GM12878 (cell line): Measurements from ENCODE around the gene KIAA0930. TPM values are rescaled to one million over a fixed set of nuclear protein-coding genes. Genes with fewer than 3 reads are reported as not detected.

Experiments used
- ATAC-seq: fragments of 200-7000 bp; cut with Tn5 transposase; 3 replicates; pipeline ENCODE4 v1.9.1; 2020; ENCODE audit warnings: mild to moderate bottlenecking, moderate library complexity
- BruUV-seq: library from RNA; stranded (reverse); fragments of 400-500 nt; replicated peaks from 2 replicates; lab custom pipeline; 2021; lab: Mats Ljungman, UMichigan
- CTCF ChIA-PET: fragments of 300-600 bp; sonication (Branson Sonifier 250); formaldehyde crosslinking; extraction: SDS; loops from one replicate; lab custom pipeline; 2021; ENCODE audit warnings: inconsistent platforms; lab: Yijun Ruan, JAX
- POLR2A ChIA-PET: fragments of 350-600 bp; formaldehyde crosslinking; extraction: SDS; loops from one replicate; lab custom pipeline; 2021; ENCODE audit warnings: inconsistent platforms; lab: Charles Lee
- RAD21 ChIA-PET: fragments of 300-600 bp; sonication (Branson Sonifier 250); formaldehyde crosslinking; loops from one replicate; lab custom pipeline; 2023; ENCODE audit warnings: antibody characterized with exemption; ENCODE audit not compliant: unreplicated experiment; lab: Charles Lee
- SMC1A ChIA-PET: fragments of 300-600 bp; sonication (Branson Sonifier 250); formaldehyde crosslinking; loops from one replicate; lab custom pipeline; 2023; ENCODE audit not compliant: unreplicated experiment, uncharacterized antibody; lab: Charles Lee
- DNase-seq: peaks from one replicate; pipeline ENCODE4 v3.0.0-alpha.2; 2011; ENCODE audit warnings: low read depth, low spot score
- FAIRE-seq: peaks from 3 replicates; lab custom pipeline; 2011; peaks lifted over from hg19 to GRCh38; lab: Jason Lieb, UNC
- H2AFZ ChIP-seq: 2 replicates; pipeline ENCODE4 v1.6.0; 2011; ENCODE audit warnings: low read depth, low read length, control low read depth; ENCODE audit not compliant: control insufficient read depth
- H3K27ac ChIP-seq: 2 replicates; pipeline ENCODE4 v1.5.1; 2011; ENCODE audit warnings: control low read depth; ENCODE audit not compliant: control insufficient read depth, insufficient read depth
- H3K27me3 ChIP-seq, 2 experiments: replicated peaks in 1 of 2; 2 replicates each; pipeline versions ENCODE4 v1.6.0 to v1.6.1; 2011; ENCODE audit warnings: low read length in 1 of 2; ENCODE audit not compliant: control insufficient read depth in 2 of 2, insufficient read depth in 2 of 2
- H3K36me3 ChIP-seq, 2 experiments: 2 replicates each; pipeline ENCODE4 v1.5.1; 2011; ENCODE audit warnings: low read length in 1 of 2; ENCODE audit not compliant: control insufficient read depth in 2 of 2, insufficient read depth in 2 of 2
- H3K4me1 ChIP-seq: 2 replicates; pipeline ENCODE4 v1.6.1; 2011; ENCODE audit warnings: mild to moderate bottlenecking, low read length, moderate library complexity, mixed read lengths; ENCODE audit not compliant: control insufficient read depth, insufficient read depth
- H3K4me2 ChIP-seq: 2 replicates; pipeline ENCODE4 v1.6.0; 2011; ENCODE audit warnings: control low read depth; ENCODE audit not compliant: control insufficient read depth, insufficient read depth
- H3K4me3 ChIP-seq: fragments of 200-600 bp; sonication (generic); 2 replicates; pipeline ENCODE4 v1.5.1; 2016
- H3K79me2 ChIP-seq: 2 replicates; pipeline ENCODE4 v1.6.0; 2011; ENCODE audit warnings: low read length; ENCODE audit not compliant: control insufficient read depth, insufficient read depth
- H3K9ac ChIP-seq: 2 replicates; pipeline ENCODE4 v1.8.0; 2011; ENCODE audit warnings: low read length, control low read depth, mixed read lengths; ENCODE audit not compliant: control insufficient read depth, insufficient read depth
- H3K9me3 ChIP-seq: replicated peaks from 3 replicates; pipeline ENCODE4 v1.5.1; 2011; ENCODE audit warnings: mild to moderate bottlenecking, low read length; ENCODE audit not compliant: control insufficient read depth, insufficient read depth
- H4K20me1 ChIP-seq: 2 replicates; pipeline ENCODE4 v1.6.0; 2011; ENCODE audit not compliant: control insufficient read depth, insufficient read depth
- ATF3 ChIP-seq: IDR thresholded peaks from 2 replicates; pipeline ENCODE4 v1.6.1; 2011; ENCODE audit warnings: low read depth, mild to moderate bottlenecking, low read length, moderate library complexity, borderline replicate concordance; ENCODE audit errors: extremely low read depth
- BRCA1 ChIP-seq: IDR thresholded peaks from 2 replicates; pipeline ENCODE4 v1.6.1; 2011; ENCODE audit warnings: low read depth, low read length, improper control_type of control experiment
- CBFB ChIP-seq: IDR thresholded peaks from 2 replicates; pipeline ENCODE4 v1.6.1; 2016; ENCODE audit warnings: antibody characterized with exemption, low read depth
- DPF2 ChIP-seq: fragments of 450-650 bp; IDR thresholded peaks from 2 replicates; pipeline ENCODE4 v1.6.1; 2017; ENCODE audit warnings: mild to moderate bottlenecking
- EGR1 ChIP-seq, 2 experiments: IDR thresholded peaks; 1 replicate in 1 of 2; 2 replicates in 1 of 2; pipeline ENCODE4 v1.6.1; 2011 to 2012; ENCODE audit warnings: low read depth in 2 of 2, low read length in 2 of 2, borderline replicate concordance in 1 of 2, mild to moderate bottlenecking in 1 of 2, moderate library complexity in 1 of 2
- ESRRA ChIP-seq: IDR thresholded peaks from 2 replicates; pipeline ENCODE4 v1.6.1; 2012; ENCODE audit warnings: mild to moderate bottlenecking, low read length, improper control_type of control experiment
- GATAD2B ChIP-seq: fragments of 450-650 bp; conservative IDR thresholded peaks from 2 replicates; pipeline ENCODE4 v1.6.1; 2017; ENCODE audit warnings: low read depth, mild to moderate bottlenecking, moderate library complexity
- HCFC1 ChIP-seq: fragments of 150-350 bp; IDR thresholded peaks from 2 replicates; pipeline ENCODE4 v1.6.1; 2014; ENCODE audit warnings: low read length
- HDGF ChIP-seq: fragments of 450-650 bp; IDR thresholded peaks from 2 replicates; pipeline ENCODE4 v1.6.1; 2016; ENCODE audit warnings: antibody characterized with exemption
- IKZF1 ChIP-seq: fragments of 450-650 bp; conservative IDR thresholded peaks from 2 replicates; pipeline ENCODE4 v1.6.1; 2017; ENCODE audit warnings: antibody characterized with exemption, mild to moderate bottlenecking
- IRF3 ChIP-seq: fragments of 450-650 bp; IDR thresholded peaks from 2 replicates; pipeline ENCODE4 v1.6.1; 2014; ENCODE audit warnings: mild to moderate bottlenecking
- KLF5 ChIP-seq: fragments of 450-650 bp; IDR thresholded peaks from 2 replicates; pipeline ENCODE4 v1.6.1; 2014; ENCODE audit warnings: mild to moderate bottlenecking; ENCODE audit not compliant: partially characterized antibody
- STAT3 ChIP-seq: IDR thresholded peaks from 2 replicates; pipeline ENCODE4 v1.6.1; 2011; ENCODE audit warnings: low read depth, low read length, improper control_type of control experiment
- SUZ12 ChIP-seq: fragments of 200-600 bp; sonication (generic); IDR thresholded peaks from one replicate; pipeline ENCODE4 v1.6.1; 2018; ENCODE audit warnings: antibody characterized with exemption, mild to moderate bottlenecking; ENCODE audit not compliant: unreplicated experiment
- TCF12 ChIP-seq: IDR thresholded peaks from 2 replicates; pipeline ENCODE4 v1.6.1; 2011; ENCODE audit warnings: low read depth, mild to moderate bottlenecking, low read length
- TCF7 ChIP-seq: IDR thresholded peaks from 2 replicates; pipeline ENCODE4 v1.6.1; 2014; ENCODE audit warnings: antibody characterized with exemption, borderline replicate concordance
- WGBS: methylation state at CpG from one replicate; pipeline ENCODE4 v1.1.6; 2016; ENCODE audit warnings: low lambda C conversion rate; ENCODE audit not compliant: insufficient replicate concordance, insufficient coverage; ENCODE audit errors: missing lambda C conversion rate; 5-methylcytosine and 5-hydroxymethylcytosine counted together
- in situ Hi-C: fragments of 300-500 bp; cut with MboI; formaldehyde crosslinking; loops from 9 replicates; pipeline ENCODE4 v1.14.3; 2018; ENCODE audit warnings: mixed read lengths
- intact Hi-C: fragments of 100-400 bp; cut with micrococcal nuclease; formaldehyde crosslinking; loops from one replicate; pipeline ENCODE4 v1.14.2; 2022; ENCODE audit not compliant: unreplicated experiment
- polyA plus RNA-seq, 11 experiments: library from polyadenylated mRNA; depleted of rRNA in 4 of 11; unstranded in 6 of 11; stranded (reverse) in 5 of 11; fragments of >200 nt; fragmentation: Nextera tagmentation in 4 of 11; fragmentation: Illumina TruSeq in 1 of 11; extraction: Ambion mirVana in 4 of 11; extraction: Trizol in 1 of 11; gene quantifications; 1 replicate in 1 of 11; 2 replicates in 10 of 11; pipeline versions ENCODE4 v1.2.1 to v1.2.3, GENCODE V29; 2011 to 2016; ENCODE audit warnings: inconsistent platforms in 2 of 11, missing spikeins in 2 of 11, low read depth in 1 of 11
- total RNA-seq, 4 experiments: library from RNA; depleted of rRNA in 3 of 4; stranded (reverse); fragments of >200 nt in 3 of 4; fragmentation: Illumina TruSeq in 1 of 4; extraction: Trizol in 1 of 4; gene quantifications; 2 replicates each; pipeline versions ENCODE4 v1.2.1 to v1.2.3, GENCODE V29; 2013 to 2021
- TF ChIP-seq, protein P1 (sequence below): fragments of 450-650 bp; IDR thresholded peaks from 2 replicates; pipeline ENCODE4 v1.6.1; 2016; ENCODE audit warnings: mild to moderate bottlenecking
- TF ChIP-seq, protein P2 (sequence below): fragments of 450-650 bp; IDR thresholded peaks from 2 replicates; pipeline ENCODE4 v1.6.1; 2018; ENCODE audit warnings: mild to moderate bottlenecking, low read depth, moderate library complexity; ENCODE audit not compliant: partially characterized antibody

The KIAA0930 gene
- total and polyA plus RNA-seq, 10 of the 15 experiments (the other 5 are each of a cell fraction or from before 2014, with no cell fraction given): 3.6 to 125 (median 46.3) TPM

DNA sequence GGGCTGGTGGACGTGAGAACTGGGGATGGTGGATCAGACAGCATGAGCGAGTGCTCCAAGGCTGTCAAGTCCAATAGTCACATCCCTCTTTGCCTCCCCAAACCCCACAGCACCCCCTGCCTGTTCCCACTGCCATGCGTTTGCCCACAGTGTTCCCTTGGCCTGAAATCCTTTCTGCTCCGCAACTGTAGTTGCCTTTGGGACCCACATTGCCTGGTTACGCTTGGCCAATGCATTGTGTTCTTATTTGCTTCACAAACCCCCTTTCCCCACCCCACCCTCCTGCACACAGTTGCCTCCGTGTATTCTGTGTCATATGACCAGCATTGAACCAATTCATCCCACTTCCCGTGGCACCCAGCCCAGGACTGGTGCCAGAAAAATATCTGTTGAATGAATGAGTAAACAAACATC is 2.1 kb upstream of the KIAA0930 start (continued):
- TF ChIP-seq DPF2 (no peak), HCFC1 (no peak)

- Histone ChIP-seq H2AFZ (no peak overlapping the region), H3K9me3 (no peaks in the 10 kb centered on the region), H3K79me2 (peaks cover 50% of the 10 kb centered on the region), H3K4me1 (peaks cover 48% of the 10 kb centered on the region), H3K27me3 (no peaks in the 10 kb centered on the region), H4K20me1 (no peaks in the 10 kb centered on the region), H3K4me2 (peak overlapping the region; percentile 88), H3K27ac (peak overlapping the region; percentile 64), H3K4me3 (peak overlapping the region; percentile 88), H3K9ac (peak overlapping the region; percentile 73), H3K36me3 (peaks cover 0 to 2% of the 10 kb centered on the region in 2 experiments; a peak in 1 of 4 replicates)
- POLR2A ChIA-PET: no interaction called here
- in situ Hi-C loops: no loop called here
- ATAC-seq: peak; percentile 47
- SMC1A ChIA-PET: no interaction called here
- CTCF ChIA-PET: no interaction called here
- no peak for FAIRE-seq
- no TSS peak for BruUV-seq
- WGBS: under 1% methylated on average over 22 of the region's 73 CpGs
- intact Hi-C loops: no loop called here
- RAD21 ChIA-PET: interaction anchor here (1.6 kb wide), 1 partner anchor 8 kb away, joined by 3 read pairs; no protein-coding TSS in a partner anchor
- DNase-seq: no peak
- TF ChIP-seq EGR1 (IDR thresholded peaks at IDR 0.05; ENCODE audit: borderline replicate concordance in 1 of 2, low read depth in 2 of 2, low read length in 2 of 2) (0 out of 3 replicates have a peak, but pooled peaks of 1 of the 2 experiments have one; percentile 26), IKZF1 (peak; percentile 25; the same call in 1 of the 2 replicates), TCF7 (no peak), STAT3 (no peak), IRF3 (no peak), KLF5 (no peak), ESRRA (no peak), GATAD2B (peak; percentile 55; the same call in 1 of the 2 replicates), ATF3 (no peak), CBFB (no peak), TCF12 (0 out of 2 replicates have a peak, but pooled peaks have one; percentile 11), HDGF (0 out of 2 replicates have a peak, but pooled peaks have one; percentile 45), SUZ12 (no peak), BRCA1 (no peak)
- TF ChIP-seq, protein P1, sequence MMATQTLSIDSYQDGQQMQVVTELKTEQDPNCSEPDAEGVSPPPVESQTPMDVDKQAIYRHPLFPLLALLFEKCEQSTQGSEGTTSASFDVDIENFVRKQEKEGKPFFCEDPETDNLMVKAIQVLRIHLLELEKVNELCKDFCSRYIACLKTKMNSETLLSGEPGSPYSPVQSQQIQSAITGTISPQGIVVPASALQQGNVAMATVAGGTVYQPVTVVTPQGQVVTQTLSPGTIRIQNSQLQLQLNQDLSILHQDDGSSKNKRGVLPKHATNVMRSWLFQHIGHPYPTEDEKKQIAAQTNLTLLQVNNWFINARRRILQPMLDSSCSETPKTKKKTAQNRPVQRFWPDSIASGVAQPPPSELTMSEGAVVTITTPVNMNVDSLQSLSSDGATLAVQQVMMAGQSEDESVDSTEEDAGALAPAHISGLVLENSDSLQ: peak; percentile 19; the same call in 1 of the 2 replicates
- TF ChIP-seq, protein P2, sequence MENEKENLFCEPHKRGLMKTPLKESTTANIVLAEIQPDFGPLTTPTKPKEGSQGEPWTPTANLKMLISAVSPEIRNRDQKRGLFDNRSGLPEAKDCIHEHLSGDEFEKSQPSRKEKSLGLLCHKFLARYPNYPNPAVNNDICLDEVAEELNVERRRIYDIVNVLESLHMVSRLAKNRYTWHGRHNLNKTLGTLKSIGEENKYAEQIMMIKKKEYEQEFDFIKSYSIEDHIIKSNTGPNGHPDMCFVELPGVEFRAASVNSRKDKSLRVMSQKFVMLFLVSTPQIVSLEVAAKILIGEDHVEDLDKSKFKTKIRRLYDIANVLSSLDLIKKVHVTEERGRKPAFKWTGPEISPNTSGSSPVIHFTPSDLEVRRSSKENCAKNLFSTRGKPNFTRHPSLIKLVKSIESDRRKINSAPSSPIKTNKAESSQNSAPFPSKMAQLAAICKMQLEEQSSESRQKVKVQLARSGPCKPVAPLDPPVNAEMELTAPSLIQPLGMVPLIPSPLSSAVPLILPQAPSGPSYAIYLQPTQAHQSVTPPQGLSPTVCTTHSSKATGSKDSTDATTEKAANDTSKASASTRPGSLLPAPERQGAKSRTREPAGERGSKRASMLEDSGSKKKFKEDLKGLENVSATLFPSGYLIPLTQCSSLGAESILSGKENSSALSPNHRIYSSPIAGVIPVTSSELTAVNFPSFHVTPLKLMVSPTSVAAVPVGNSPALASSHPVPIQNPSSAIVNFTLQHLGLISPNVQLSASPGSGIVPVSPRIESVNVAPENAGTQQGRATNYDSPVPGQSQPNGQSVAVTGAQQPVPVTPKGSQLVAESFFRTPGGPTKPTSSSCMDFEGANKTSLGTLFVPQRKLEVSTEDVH: no peak
Measured at GRCh38 chr22:45240104-45240809, 437 bp downstream of the KIAA0930 start.
